Coronary artery (tissue), 2 donors: Measurements from ENCODE around the gene GPR27.
A peak's percentile ranks its signal among the peaks of the same experiment; 100 is the strongest.

ENCODE experiments used
- DNase-seq: peaks from one replicate; pipeline ENCODE4 v3.0.0-alpha.2; 2017; ENCODE audit warnings: low spot score
- H3K27ac ChIP-seq, 2 donors: fragments of 200-600 bp; sonication (generic); one replicate each; pipeline ENCODE4 v1.5.1; 2016 to 2019
- H3K4me3 ChIP-seq: fragments of 200-600 bp; sonication (generic); 2 replicates; pipeline ENCODE4 v1.5.1; 2016; ENCODE audit warnings: mild to moderate bottlenecking, moderate library complexity
- TF ChIP-seq, protein P1 (sequence below): fragments of 200-600 bp; sonication (generic); IDR thresholded peaks from one replicate; pipeline ENCODE4 v1.5.1; 2019; ENCODE audit warnings: antibody characterized with exemption

The GPR27 gene

DNA sequence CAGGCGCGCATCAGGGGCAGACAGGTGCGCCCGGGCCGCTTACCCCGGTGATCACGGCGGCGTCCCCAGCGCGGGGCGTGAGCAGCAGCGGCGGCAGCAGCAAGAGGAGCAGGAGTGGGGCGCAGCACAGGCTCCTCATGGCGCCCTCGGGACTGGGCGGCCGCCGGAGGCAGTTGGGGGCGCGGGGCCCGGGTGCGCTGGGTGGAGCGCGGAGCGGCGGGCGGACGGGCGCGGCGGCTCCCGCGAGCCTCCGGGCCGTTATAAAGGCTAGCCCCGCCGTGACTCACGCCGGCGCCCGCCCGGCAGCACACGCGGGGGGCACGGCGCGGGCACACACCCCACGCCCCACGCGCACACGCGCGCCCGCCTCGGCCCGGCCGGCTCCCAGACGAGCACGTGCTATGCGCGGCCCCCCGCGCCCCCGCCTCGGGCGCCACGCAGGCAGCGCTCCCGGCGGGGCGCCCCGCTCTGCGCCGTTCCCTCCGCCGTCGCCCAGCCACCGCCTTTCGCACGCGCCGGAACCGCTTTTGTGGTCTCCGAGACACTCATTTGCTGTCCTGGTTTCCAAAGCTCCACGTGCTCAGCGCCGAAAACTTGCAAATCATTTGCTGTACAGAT lies 31.4 kb downstream of the GPR27 start, which contains the start of gene PROK2:
Gene PROK2, minus strand, starts transcription at position 235 of the 618 bp plus-strand sequence. Its CDS starts 96 bp downstream, at position 139.
- H3K4me3 ChIP-seq: peak within 1 kb of the TSS; percentile 66
- H3K27ac ChIP-seq: no peak within 1 kb of the TSS
- no peak for DNase-seq

DNA sequence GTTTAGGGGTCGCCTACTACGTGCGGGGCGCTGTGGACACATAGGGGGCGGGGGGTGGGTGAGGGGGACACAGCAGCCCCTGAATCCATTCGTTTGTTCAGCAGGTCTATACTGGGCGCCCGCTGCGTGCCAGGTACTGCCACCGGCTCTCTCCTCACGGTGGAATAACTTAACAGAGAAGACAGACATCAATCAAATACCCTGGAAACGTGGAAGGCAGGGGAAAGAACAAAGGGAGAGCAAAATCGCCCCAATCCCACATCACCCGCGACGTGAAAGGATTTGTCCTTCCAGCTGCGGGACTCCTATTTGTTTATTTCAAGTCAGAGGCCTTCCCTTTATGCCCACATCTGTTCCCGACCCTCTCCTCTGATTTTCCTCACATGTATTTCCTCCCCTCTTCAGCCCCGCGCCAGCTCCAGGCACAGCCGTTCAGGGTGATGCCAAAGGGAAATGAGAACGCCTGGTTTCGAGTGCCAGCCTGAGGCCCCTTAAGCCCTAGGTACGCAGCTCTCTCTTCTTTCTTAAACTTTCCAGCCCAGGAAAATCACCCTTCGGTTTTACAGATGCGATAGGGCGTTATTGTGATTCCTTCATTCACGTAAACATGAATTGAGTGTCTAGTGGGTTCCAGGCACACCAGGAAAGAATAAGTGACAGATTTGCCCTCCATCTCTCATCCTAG lies 32.0 kb downstream of the GPR27 start:
- TF ChIP-seq, protein P1, sequence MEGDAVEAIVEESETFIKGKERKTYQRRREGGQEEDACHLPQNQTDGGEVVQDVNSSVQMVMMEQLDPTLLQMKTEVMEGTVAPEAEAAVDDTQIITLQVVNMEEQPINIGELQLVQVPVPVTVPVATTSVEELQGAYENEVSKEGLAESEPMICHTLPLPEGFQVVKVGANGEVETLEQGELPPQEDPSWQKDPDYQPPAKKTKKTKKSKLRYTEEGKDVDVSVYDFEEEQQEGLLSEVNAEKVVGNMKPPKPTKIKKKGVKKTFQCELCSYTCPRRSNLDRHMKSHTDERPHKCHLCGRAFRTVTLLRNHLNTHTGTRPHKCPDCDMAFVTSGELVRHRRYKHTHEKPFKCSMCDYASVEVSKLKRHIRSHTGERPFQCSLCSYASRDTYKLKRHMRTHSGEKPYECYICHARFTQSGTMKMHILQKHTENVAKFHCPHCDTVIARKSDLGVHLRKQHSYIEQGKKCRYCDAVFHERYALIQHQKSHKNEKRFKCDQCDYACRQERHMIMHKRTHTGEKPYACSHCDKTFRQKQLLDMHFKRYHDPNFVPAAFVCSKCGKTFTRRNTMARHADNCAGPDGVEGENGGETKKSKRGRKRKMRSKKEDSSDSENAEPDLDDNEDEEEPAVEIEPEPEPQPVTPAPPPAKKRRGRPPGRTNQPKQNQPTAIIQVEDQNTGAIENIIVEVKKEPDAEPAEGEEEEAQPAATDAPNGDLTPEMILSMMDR: no peak
- Histone ChIP-seq H3K4me3 (peak overlapping the region; percentile 66), H3K27ac (no peak overlapping the region)
- no peak for DNase-seq

More for the DNA sequence above, 31.4 kb downstream of the GPR27 start, which contains the start of gene PROK2:
- TF ChIP-seq, protein P1: no peak

DNA sequence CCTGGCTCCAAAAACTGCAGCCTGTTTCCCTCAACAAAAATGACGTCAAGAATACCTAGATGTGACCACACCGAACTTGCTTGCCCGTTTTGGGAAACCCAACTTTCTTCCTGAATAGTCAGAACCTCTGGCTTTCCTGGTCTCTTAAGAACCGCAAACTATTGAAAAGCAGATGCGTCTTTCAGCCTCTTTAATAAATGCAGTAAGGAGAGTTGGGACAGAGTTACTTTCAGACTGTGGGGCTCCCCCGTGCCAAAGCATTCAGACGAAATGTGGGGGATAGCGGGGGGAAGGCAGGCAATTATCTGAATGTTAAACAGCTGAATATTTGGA lies 32.5 kb downstream of the GPR27 start:
- H3K27ac ChIP-seq: no peak overlapping the region
- DNase-seq: no peak
- TF ChIP-seq, protein P1: no peak
- H3K4me3 ChIP-seq: no peak overlapping the region

DNA sequence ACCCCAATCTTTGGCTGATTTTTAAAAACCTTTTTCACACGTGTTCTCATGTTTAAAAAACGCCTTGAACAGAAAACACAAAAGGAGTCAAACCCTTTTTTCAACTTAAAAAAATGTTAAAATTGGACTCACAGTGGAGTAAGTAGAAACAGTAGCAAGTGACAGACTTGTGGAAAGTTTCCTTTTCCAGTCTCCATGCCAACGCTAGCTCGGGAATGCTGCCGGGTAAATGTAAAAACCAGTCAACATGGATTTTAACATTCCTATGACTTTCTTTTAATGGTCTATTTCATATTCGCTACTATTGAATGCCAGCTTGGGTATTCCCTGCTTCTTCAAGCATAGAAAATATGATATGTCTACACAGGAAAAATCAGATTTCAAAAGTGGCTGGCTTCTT lies 32.9 kb downstream of the GPR27 start:
- Histone ChIP-seq H3K4me3 (no peak overlapping the region), H3K27ac (no peak overlapping the region)
- TF ChIP-seq, protein P1: no peak
- no peak for DNase-seq

DNA sequence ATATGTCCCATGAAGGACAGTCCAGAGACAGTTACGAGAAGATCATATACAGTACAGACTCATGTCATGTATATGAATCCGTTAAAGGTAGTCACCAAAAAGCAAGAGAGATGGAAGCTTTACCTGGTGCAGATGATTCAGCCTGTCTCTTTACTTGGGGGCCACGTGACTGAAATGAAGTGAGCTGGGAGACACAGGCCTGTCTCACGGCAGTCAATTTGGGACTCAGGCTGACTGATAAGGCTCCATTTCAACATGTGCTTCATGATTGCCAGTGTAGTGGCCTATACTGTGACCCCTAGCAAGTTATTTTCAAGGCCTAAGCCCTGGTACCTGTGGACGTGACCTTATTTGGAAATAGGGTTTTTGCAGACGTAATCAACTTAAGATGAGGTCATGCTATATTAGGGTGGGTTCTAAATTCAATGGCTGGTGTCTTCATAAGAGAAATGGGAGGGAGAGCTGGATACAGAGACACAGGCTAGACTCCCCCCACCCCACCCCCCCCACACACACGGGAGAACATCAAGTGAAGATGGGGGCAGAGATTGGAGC lies 34.3 kb downstream of the GPR27 start:
- Histone ChIP-seq H3K4me3 (no peak overlapping the region), H3K27ac (no peak overlapping the region)
- TF ChIP-seq, protein P1: no peak
- no peak for DNase-seq

DNA sequence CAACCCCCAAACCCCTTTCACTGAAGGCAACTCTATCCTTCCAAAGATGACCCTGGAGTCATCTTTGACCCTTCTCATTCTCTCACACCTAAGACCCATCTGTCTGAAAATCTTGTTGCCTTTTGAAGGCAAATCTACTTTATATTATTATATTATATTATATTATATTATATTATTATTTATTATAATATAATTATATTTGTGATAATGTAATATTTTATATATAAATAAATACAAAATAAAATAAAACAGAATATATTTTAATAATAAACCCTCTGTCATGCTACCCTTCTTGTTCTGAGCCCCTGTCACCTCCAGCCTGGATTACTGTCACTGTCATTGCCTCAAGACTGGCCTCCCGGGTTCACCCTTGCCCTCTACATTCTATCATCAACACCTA lies 36.3 kb downstream of the GPR27 start:
- no peak overlapping the region for H3K27ac ChIP-seq
- H3K4me3 ChIP-seq: no peak overlapping the region
- TF ChIP-seq, protein P1: no peak
- DNase-seq: no peak

DNA sequence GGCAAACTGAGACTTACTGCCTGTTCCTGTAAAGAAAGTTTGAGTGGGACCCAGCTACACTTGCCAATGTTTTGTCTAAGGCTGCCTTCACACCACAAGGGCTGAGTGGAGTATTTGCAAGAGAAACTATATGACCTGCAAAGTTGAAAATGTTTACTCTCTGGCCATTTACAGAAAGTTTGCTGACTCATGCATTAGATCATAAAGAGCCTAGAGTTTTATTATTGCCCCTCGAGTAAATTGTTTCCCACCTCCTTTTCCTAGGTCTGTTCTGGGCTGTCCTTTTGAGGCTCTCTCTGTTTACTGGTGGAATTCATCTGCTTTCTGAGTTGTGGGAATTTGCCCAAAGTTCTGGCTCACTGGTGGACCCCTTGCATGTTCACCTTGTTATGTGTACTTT lies 38.0 kb downstream of the GPR27 start:
- TF ChIP-seq, protein P1: no peak
- DNase-seq: no peak
- Histone ChIP-seq H3K4me3 (no peak overlapping the region), H3K27ac (no peak overlapping the region)
